HepG2 (cell line): Measurements from ENCODE around the gene SCNM1. TPM values are rescaled to one million over a fixed set of nuclear protein-coding genes. Genes with fewer than 3 reads are reported as not detected.

ENCODE experiments used
- HOMEZ ChIP-seq: IDR thresholded peaks from 2 replicates; pipeline ENCODE4 v1.6.1; 2016; ENCODE audit warnings: low read depth
- KMT2A ChIP-seq: sonication (generic); formaldehyde crosslinking; IDR thresholded peaks from 2 replicates; pipeline ENCODE4 v1.4.0; 2020; ENCODE audit warnings: missing genetic modification reagents
- MYNN ChIP-seq: sonication (generic); formaldehyde crosslinking; IDR thresholded peaks from 2 replicates; pipeline ENCODE4 v1.4.0; 2020; ENCODE audit warnings: mild to moderate bottlenecking, low read depth, missing genetic modification reagents
- PAF1 ChIP-seq: IDR thresholded peaks from 2 replicates; pipeline ENCODE4 v1.6.1; 2016; ENCODE audit warnings: missing genetic modification reagents, missing compliant biosample characterization
- POLR2A ChIP-seq, 2 experiments: IDR thresholded peaks; 2 replicates each; pipeline ENCODE4 v1.6.1; 2011; ENCODE audit warnings: low read depth in 2 of 2, low read length in 2 of 2, mild to moderate bottlenecking in 1 of 2, moderate library complexity in 1 of 2; ENCODE audit not compliant: insufficient read depth in 1 of 2
- PRPF4 ChIP-seq: fragments of 200-400 bp; formaldehyde crosslinking; IDR thresholded peaks from 2 replicates; pipeline ENCODE4 v1.6.1; 2016; ENCODE audit warnings: low read length, low read depth; ENCODE audit not compliant: poor library complexity, severe bottlenecking
- SMAD3 ChIP-seq: sonication (generic); formaldehyde crosslinking; IDR thresholded peaks from 2 replicates; pipeline ENCODE4 v1.4.0; 2020; ENCODE audit warnings: missing genetic modification reagents
- SMC3 ChIP-seq: IDR thresholded peaks from 2 replicates; pipeline ENCODE4 v1.6.1; 2011; ENCODE audit warnings: low read length, improper control_type of control experiment
- TBX3 ChIP-seq: fragments of 450-650 bp; IDR thresholded peaks from 2 replicates; pipeline ENCODE4 v1.6.1; 2017; ENCODE audit warnings: antibody characterized with exemption, mild to moderate bottlenecking, inconsistent platforms, borderline replicate concordance
- YY1 ChIP-seq: IDR thresholded peaks from 2 replicates; pipeline ENCODE4 v1.6.1; 2011; ENCODE audit warnings: low read length, low read depth, moderate library complexity, mild to moderate bottlenecking; ENCODE audit not compliant: insufficient read depth, insufficient replicate concordance
- ZBTB40 ChIP-seq, 2 experiments: fragments of 450-650 bp in 1 of 2; sonication (generic) in 1 of 2; formaldehyde crosslinking in 1 of 2; IDR thresholded peaks; 2 replicates each; pipeline versions ENCODE4 v1.6.1 to v1.8.0; 2016 to 2022; ENCODE audit warnings: antibody characterized with exemption in 1 of 2, mild to moderate bottlenecking in 1 of 2, missing genetic modification reagents in 1 of 2
- ZNF34 ChIP-seq: sonication (generic); formaldehyde crosslinking; IDR thresholded peaks from 2 replicates; pipeline ENCODE4 v1.4.0; 2020; ENCODE audit warnings: mild to moderate bottlenecking, missing genetic modification reagents, borderline replicate concordance
- polyA plus RNA-seq, 8 experiments: library from polyadenylated mRNA; depleted of rRNA in 3 of 8; stranded (reverse) in 7 of 8; unstranded in 1 of 8; fragments of >200 nt; fragmentation: Illumina TruSeq in 4 of 8; extraction: Trizol in 4 of 8; gene quantifications; 2 replicates each; pipeline versions ENCODE4 v1.2.1 to v1.2.3, GENCODE V29; 2011 to 2016; ENCODE audit warnings: low read depth in 4 of 8, missing spikeins in 1 of 8, mixed read lengths in 1 of 8; ENCODE audit not compliant: insufficient read depth in 1 of 8
- total RNA-seq, 5 experiments: library from RNA; depleted of rRNA; stranded (reverse); fragments of >200 nt; fragmentation: Illumina TruSeq; extraction: Trizol; gene quantifications; 2 replicates each; pipeline ENCODE4 v1.2.3, GENCODE V29; 2016; ENCODE audit warnings: low read depth in 1 of 5
- TF ChIP-seq, protein P1 (sequence below): sonication (generic); formaldehyde crosslinking; IDR thresholded peaks from 2 replicates; pipeline ENCODE4 v1.5.1; 2020; ENCODE audit warnings: missing genetic modification reagents, mild to moderate bottlenecking, borderline replicate concordance
- TF ChIP-seq, protein P2 (sequence below): IDR thresholded peaks from 2 replicates; pipeline ENCODE4 v1.6.1; 2016

Gene SCNM1
- total and polyA plus RNA-seq, 2 of the 13 experiments (the other 11 are each of a cell fraction or from before 2014, with no cell fraction given): 16.3 to 31.5 TPM

- TF ChIP-seq MYNN (CRISPR knock-in tag): peak; percentile 19; the same call in 1 of the 2 replicates
- TF ChIP-seq, protein P1, sequence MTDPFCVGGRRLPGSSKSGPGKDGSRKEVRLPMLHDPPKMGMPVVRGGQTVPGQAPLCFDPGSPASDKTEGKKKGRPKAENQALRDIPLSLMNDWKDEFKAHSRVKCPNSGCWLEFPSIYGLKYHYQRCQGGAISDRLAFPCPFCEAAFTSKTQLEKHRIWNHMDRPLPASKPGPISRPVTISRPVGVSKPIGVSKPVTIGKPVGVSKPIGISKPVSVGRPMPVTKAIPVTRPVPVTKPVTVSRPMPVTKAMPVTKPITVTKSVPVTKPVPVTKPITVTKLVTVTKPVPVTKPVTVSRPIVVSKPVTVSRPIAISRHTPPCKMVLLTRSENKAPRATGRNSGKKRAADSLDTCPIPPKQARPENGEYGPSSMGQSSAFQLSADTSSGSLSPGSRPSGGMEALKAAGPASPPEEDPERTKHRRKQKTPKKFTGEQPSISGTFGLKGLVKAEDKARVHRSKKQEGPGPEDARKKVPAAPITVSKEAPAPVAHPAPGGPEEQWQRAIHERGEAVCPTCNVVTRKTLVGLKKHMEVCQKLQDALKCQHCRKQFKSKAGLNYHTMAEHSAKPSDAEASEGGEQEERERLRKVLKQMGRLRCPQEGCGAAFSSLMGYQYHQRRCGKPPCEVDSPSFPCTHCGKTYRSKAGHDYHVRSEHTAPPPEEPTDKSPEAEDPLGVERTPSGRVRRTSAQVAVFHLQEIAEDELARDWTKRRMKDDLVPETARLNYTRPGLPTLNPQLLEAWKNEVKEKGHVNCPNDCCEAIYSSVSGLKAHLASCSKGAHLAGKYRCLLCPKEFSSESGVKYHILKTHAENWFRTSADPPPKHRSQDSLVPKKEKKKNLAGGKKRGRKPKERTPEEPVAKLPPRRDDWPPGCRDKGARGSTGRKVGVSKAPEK (CRISPR knock-in tag): no peak
- peak; percentile 65; the same call in 1 of the 2 replicates for TF ChIP-seq SMAD3 (CRISPR knock-in tag)
- TF ChIP-seq HOMEZ (CRISPR knock-in tag): peak; percentile 36; the same call in 1 of the 2 replicates
- peak; percentile 54; the same call in 1 of the 2 replicates for TF ChIP-seq ZBTB40 (IDR thresholded peaks at IDR 0.05)
- TF ChIP-seq ZBTB40 (CRISPR knock-in tag; IDR thresholded peaks at IDR 0.05): peak; percentile 69
- TF ChIP-seq PAF1 (CRISPR knock-in tag): no peak
- TF ChIP-seq TBX3: 0 out of 2 replicates have a peak, but pooled peaks have one; percentile 16
- no peak for TF ChIP-seq SMC3
- peak; percentile 63 to 73 for TF ChIP-seq POLR2A (IDR thresholded peaks at IDR 0.05; ENCODE audit: insufficient read depth in 1 of 2, low read depth in 2 of 2, low read length in 2 of 2)
- no peak for TF ChIP-seq YY1
- TF ChIP-seq, protein P2, sequence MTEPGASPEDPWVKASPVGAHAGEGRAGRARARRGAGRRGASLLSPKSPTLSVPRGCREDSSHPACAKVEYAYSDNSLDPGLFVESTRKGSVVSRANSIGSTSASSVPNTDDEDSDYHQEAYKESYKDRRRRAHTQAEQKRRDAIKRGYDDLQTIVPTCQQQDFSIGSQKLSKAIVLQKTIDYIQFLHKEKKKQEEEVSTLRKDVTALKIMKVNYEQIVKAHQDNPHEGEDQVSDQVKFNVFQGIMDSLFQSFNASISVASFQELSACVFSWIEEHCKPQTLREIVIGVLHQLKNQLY (CRISPR knock-in tag): no peak
- TF ChIP-seq PRPF4: no peak
- peak; percentile 78; the same call in 1 of the 2 replicates for TF ChIP-seq KMT2A (CRISPR knock-in tag)
- TF ChIP-seq ZNF34: no peak
Measured at GRCh38 chr1:151165738-151166504, at the start of gene SCNM1, which contains the start of gene LYSMD1 (continued).
